H1 (cell line): ENCODE data around the gene RTN4RL1. TPM values are rescaled to one million over a fixed set of nuclear protein-coding genes. Genes with fewer than 3 reads are reported as not detected.

Experiments used
- CTCF ChIA-PET: fragments of 300-600 bp; sonication (Branson Sonifier 250); formaldehyde crosslinking; loops from one replicate; lab custom pipeline; 2021; ENCODE audit not compliant: partially characterized antibody; lab: Charles Lee
- POLR2A ChIA-PET: fragments of 300-600 bp; sonication (Branson Sonifier 250); formaldehyde crosslinking; loops from one replicate; lab custom pipeline; 2021; ENCODE audit warnings: inconsistent platforms; ENCODE audit not compliant: partially characterized antibody; lab: Charles Lee
- DNase-seq, 2 experiments: peaks; one replicate each; pipeline versions ENCODE4 v3.0.0 to v3.0.0-alpha.2; 2010 to 2022; ENCODE audit warnings: low spot score in 2 of 2, low read depth in 1 of 2, mixed read lengths in 1 of 2
- FAIRE-seq: peaks from 2 replicates; lab custom pipeline; 2011; peaks lifted over from hg19 to GRCh38; lab: Jason Lieb, UNC
- H2AFZ ChIP-seq: 2 replicates; pipeline ENCODE4 v1.8.1; 2012; ENCODE audit warnings: low read length, inconsistent platforms
- H2AK5ac ChIP-seq: 2 replicates; pipeline ENCODE4 v1.6.1; 2013; ENCODE audit warnings: low read depth, low read length
- H2BK120ac ChIP-seq: replicated peaks from 2 replicates; pipeline ENCODE3; 2013; ENCODE audit warnings: low read depth, low read length, inconsistent platforms
- H2BK12ac ChIP-seq: 2 replicates; pipeline ENCODE4 v1.6.1; 2013; ENCODE audit warnings: low read depth, low read length
- H2BK15ac ChIP-seq: 2 replicates; pipeline ENCODE4 v1.6.1; 2013; ENCODE audit warnings: low read length
- H2BK20ac ChIP-seq: 2 replicates; pipeline ENCODE4 v1.6.1; 2013; ENCODE audit warnings: low read length
- H2BK5ac ChIP-seq: 2 replicates; pipeline ENCODE4 v1.6.1; 2013; ENCODE audit warnings: low read depth, low read length
- H3K14ac ChIP-seq: 2 replicates; pipeline ENCODE4 v1.6.1; 2013; ENCODE audit warnings: inconsistent platforms; ENCODE audit not compliant: insufficient read length
- H3K18ac ChIP-seq: 2 replicates; pipeline ENCODE4 v1.6.1; 2013; ENCODE audit warnings: low read length; ENCODE audit errors: extremely low read depth
- H3K23ac ChIP-seq: 2 replicates; pipeline ENCODE4 v1.6.1; 2013; ENCODE audit warnings: inconsistent platforms; ENCODE audit not compliant: insufficient read length
- H3K23me2 ChIP-seq: 2 replicates; pipeline ENCODE4 v1.6.1; 2013; ENCODE audit warnings: low read depth, low read length
- H3K27ac ChIP-seq: 2 replicates; pipeline ENCODE4 v1.6.1; 2011; ENCODE audit warnings: low read depth, low read length, inconsistent platforms
- H3K27me3 ChIP-seq, 4 experiments: replicated peaks in 1 of 4; 1 replicate in 1 of 4; 2 replicates in 3 of 4; pipeline versions ENCODE4 v1.6.1 to v1.8.1; 2011 to 2013; ENCODE audit warnings: low read length in 3 of 4, mild to moderate bottlenecking in 3 of 4, inconsistent platforms in 2 of 4, mixed read lengths in 2 of 4, moderate library complexity in 1 of 4; ENCODE audit not compliant: control insufficient read depth in 3 of 4, insufficient read depth in 3 of 4; ENCODE audit errors: extremely low read depth in 1 of 4
- H3K36me3 ChIP-seq, 4 experiments: 2 replicates each; pipeline versions ENCODE4 v1.6.1 to v1.8.1; 2011 to 2013; ENCODE audit warnings: mild to moderate bottlenecking in 4 of 4, low read length in 3 of 4, moderate library complexity in 2 of 4, control low read depth in 1 of 4, inconsistent platforms in 1 of 4; ENCODE audit not compliant: insufficient read depth in 4 of 4, control insufficient read depth in 2 of 4
- H3K4ac ChIP-seq: replicated peaks from 2 replicates; pipeline ENCODE3; 2013; ENCODE audit warnings: low read length, low read depth, mixed read lengths, inconsistent platforms; ENCODE audit not compliant: insufficient read length
- H3K4me1 ChIP-seq, 4 experiments: replicated peaks in 1 of 4; 1 replicate in 1 of 4; 2 replicates in 3 of 4; pipeline versions ENCODE4 v1.6.1 to v1.8.1; 2011 to 2013; ENCODE audit warnings: low read length in 3 of 4, inconsistent platforms in 2 of 4, mixed read lengths in 1 of 4; ENCODE audit not compliant: insufficient read depth in 4 of 4, control insufficient read depth in 3 of 4
- H3K4me2 ChIP-seq, 2 experiments: 2 replicates each; pipeline versions ENCODE4 v1.6.1 to v1.8.1; 2011 to 2013; ENCODE audit warnings: low read depth in 2 of 2, low read length in 2 of 2, control low read depth in 1 of 2, inconsistent platforms in 1 of 2, mild to moderate bottlenecking in 1 of 2; ENCODE audit not compliant: insufficient read depth in 1 of 2
- H3K4me3 ChIP-seq, 4 experiments: fragments of 200-600, 300-600 bp in 1 of 4; sonication (generic), shearing (Covaris generic), sonication (Bioruptor Twin) in 1 of 4; 2 replicates each; pipeline versions ENCODE4 v1.5.1 to v1.8.1; 2011 to 2016; ENCODE audit warnings: low read length in 4 of 4, low read depth in 3 of 4, control low read depth in 2 of 4, inconsistent platforms in 2 of 4, mild to moderate bottlenecking in 2 of 4, mixed read lengths in 1 of 4, moderate library complexity in 1 of 4; ENCODE audit not compliant: insufficient read depth in 2 of 4; ENCODE audit errors: extremely low read depth in 1 of 4
- H3K56ac ChIP-seq: replicated peaks from 2 replicates; pipeline ENCODE3; 2013; ENCODE audit warnings: low read depth, mild to moderate bottlenecking, mixed read lengths, low read length, inconsistent platforms; ENCODE audit not compliant: insufficient read length
- H3K79me1 ChIP-seq: 2 replicates; pipeline ENCODE4 v1.6.1; 2013; ENCODE audit warnings: low read depth, low read length, control low read depth
- H3K79me2 ChIP-seq, 2 experiments: 2 replicates each; pipeline versions ENCODE4 v1.6.1 to v1.8.1; 2012 to 2013; ENCODE audit warnings: low read length in 2 of 2, mild to moderate bottlenecking in 2 of 2, inconsistent platforms in 1 of 2; ENCODE audit not compliant: insufficient read depth in 2 of 2, control insufficient read depth in 1 of 2
- H3K9ac ChIP-seq, 4 experiments: replicated peaks in 1 of 4; 1 replicate in 1 of 4; 2 replicates in 3 of 4; pipeline versions ENCODE4 v1.6.1 to v1.8.1; 2011 to 2013; ENCODE audit warnings: low read depth in 3 of 4, low read length in 3 of 4, control low read depth in 2 of 4, mild to moderate bottlenecking in 2 of 4, moderate library complexity in 2 of 4, inconsistent platforms in 1 of 4; ENCODE audit errors: extremely low read depth in 1 of 4
- H3K9me3 ChIP-seq, 2 experiments: 2 replicates each; pipeline versions ENCODE4 v1.6.1 to v1.8.1; 2012 to 2013; ENCODE audit warnings: mild to moderate bottlenecking in 2 of 2, moderate library complexity in 2 of 2, control low read depth in 1 of 2, inconsistent platforms in 1 of 2, low read depth in 1 of 2, low read length in 1 of 2, mixed read lengths in 1 of 2; ENCODE audit not compliant: insufficient read depth in 2 of 2
- H4K20me1 ChIP-seq, 2 experiments: replicated peaks in 1 of 2; 2 replicates each; pipeline versions ENCODE3 to v1.8.1; 2011 to 2013; ENCODE audit warnings: inconsistent platforms in 2 of 2, low read length in 2 of 2, mild to moderate bottlenecking in 1 of 2; ENCODE audit not compliant: insufficient read depth in 2 of 2, control insufficient read depth in 1 of 2
- H4K5ac ChIP-seq: 2 replicates; pipeline ENCODE4 v1.6.1; 2013; ENCODE audit warnings: low read length, low read depth, mixed read lengths, inconsistent platforms; ENCODE audit not compliant: insufficient read length
- H4K8ac ChIP-seq: 2 replicates; pipeline ENCODE4 v1.8.0; 2013; ENCODE audit warnings: mild to moderate bottlenecking, moderate library complexity, low read length, inconsistent platforms; ENCODE audit not compliant: insufficient read depth; ENCODE audit errors: extremely low read depth
- H4K91ac ChIP-seq: replicated peaks from 2 replicates; pipeline ENCODE3; 2013; ENCODE audit warnings: low read length, mixed read lengths, inconsistent platforms; ENCODE audit not compliant: insufficient read length
- ASH2L ChIP-seq: fragments of 200-600, 300-600 bp; sonication (generic); IDR thresholded peaks from one replicate; pipeline ENCODE4 v1.7.1; 2017; ENCODE audit warnings: low read length
- BRCA1 ChIP-seq: IDR thresholded peaks from 2 replicates; pipeline ENCODE4 v1.6.1; 2012; ENCODE audit warnings: low read depth, low read length, improper control_type of control experiment
- CEBPB ChIP-seq: IDR thresholded peaks from 2 replicates; pipeline ENCODE4 v1.6.1; 2012; ENCODE audit warnings: low read depth, low read length
- GTF2F1 ChIP-seq: IDR thresholded peaks from 2 replicates; pipeline ENCODE4 v1.6.1; 2012; ENCODE audit warnings: low read depth, low read length, improper control_type of control experiment, borderline replicate concordance
- HDAC6 ChIP-seq: IDR thresholded peaks from one replicate; pipeline ENCODE4 v1.7.1; 2012; ENCODE audit warnings: low read depth, mild to moderate bottlenecking, inconsistent platforms, low read length, moderate library complexity
- JUND ChIP-seq: IDR thresholded peaks from 2 replicates; pipeline ENCODE4 v1.6.1; 2011; ENCODE audit warnings: mild to moderate bottlenecking, improper control_type of control experiment, low read length
- KDM1A ChIP-seq: fragments of 200-600, 300-600 bp; sonication (generic); IDR thresholded peaks from 2 replicates; pipeline ENCODE4 v1.7.1; 2016; ENCODE audit warnings: mild to moderate bottlenecking, low read length, borderline replicate concordance
- NANOG ChIP-seq: IDR thresholded peaks from 2 replicates; pipeline ENCODE4 v1.6.1; 2011; ENCODE audit warnings: low read length, low read depth, mild to moderate bottlenecking, inconsistent platforms; ENCODE audit not compliant: insufficient read depth, poor library complexity, severe bottlenecking
- PHF8 ChIP-seq: fragments of 200-600 bp; sonication (generic); conservative IDR thresholded peaks from 2 replicates; pipeline ENCODE4 v1.7.1; 2012; ENCODE audit warnings: low read depth, mild to moderate bottlenecking, inconsistent platforms, low read length, moderate library complexity
- SIN3A ChIP-seq, 2 experiments: IDR thresholded peaks in 1 of 2; conservative IDR thresholded peaks in 1 of 2; 2 replicates each; pipeline ENCODE4 v1.6.1; 2011 to 2012; ENCODE audit warnings: low read length in 2 of 2, improper control_type of control experiment in 1 of 2, low read depth in 1 of 2, mild to moderate bottlenecking in 1 of 2
- ZNF274 ChIP-seq: IDR thresholded peaks from 2 replicates; pipeline ENCODE4 v1.7.0; 2012; ENCODE audit warnings: low read length, borderline replicate concordance; ENCODE audit errors: extremely low read depth
- WGBS, 2 experiments: shearing (Covaris generic) in 1 of 2; methylation state at CpG; one replicate each; pipeline versions ENCODE4 v1.1.6 to v1.1.7; 2013 to 2015; ENCODE audit warnings: low lambda C conversion rate in 2 of 2, mixed read lengths in 2 of 2, inconsistent platforms in 1 of 2, low coverage in 1 of 2, missing lambda C conversion rate in 1 of 2; ENCODE audit not compliant: insufficient replicate concordance in 2 of 2, insufficient coverage in 1 of 2, insufficient read length in 1 of 2; ENCODE audit errors: extremely low coverage in 1 of 2, missing lambda C conversion rate in 1 of 2; 5-methylcytosine and 5-hydroxymethylcytosine counted together
- polyA plus RNA-seq, 7 experiments: library from polyadenylated mRNA; depleted of rRNA in 3 of 7; stranded (reverse) in 5 of 7; unstranded in 2 of 7; fragments of >200 nt in 5 of 7; fragments of 200-250 nt in 2 of 7; gene quantifications; 1 replicate in 5 of 7; 2 replicates in 1 of 7; 4 replicates in 1 of 7; pipeline versions ENCODE4 v1.2.1 to v1.2.3, GENCODE V29; 2011 to 2013; ENCODE audit warnings: missing spikeins in 2 of 7, mixed read lengths in 2 of 7
- total RNA-seq: library from RNA; stranded (reverse); fragmentation: NEBNext Ultra II Directional; extraction: Animal tissue kit (Norgen Biotek cat#: 25700); gene quantifications from 2 replicates; pipeline ENCODE4 v1.2.1, GENCODE V29; 2021
- TF ChIP-seq, protein P1 (sequence below), 3 experiments: IDR thresholded peaks; 1 replicate in 2 of 3; 2 replicates in 1 of 3; pipeline versions ENCODE4 v1.5.1 to v1.6.1; 2011; ENCODE audit warnings: low read length in 3 of 3, mild to moderate bottlenecking in 3 of 3, inconsistent platforms in 2 of 3, low read depth in 1 of 3, moderate library complexity in 1 of 3; ENCODE audit not compliant: insufficient read depth in 1 of 3; ENCODE audit errors: control extremely low read depth in 1 of 3

Gene RTN4RL1
- total and polyA plus RNA-seq, 2 of the 8 experiments (the other 6 are each of a cell fraction or from before 2014, with no cell fraction given), result 0.09 TPM; not detected in 1

DNA sequence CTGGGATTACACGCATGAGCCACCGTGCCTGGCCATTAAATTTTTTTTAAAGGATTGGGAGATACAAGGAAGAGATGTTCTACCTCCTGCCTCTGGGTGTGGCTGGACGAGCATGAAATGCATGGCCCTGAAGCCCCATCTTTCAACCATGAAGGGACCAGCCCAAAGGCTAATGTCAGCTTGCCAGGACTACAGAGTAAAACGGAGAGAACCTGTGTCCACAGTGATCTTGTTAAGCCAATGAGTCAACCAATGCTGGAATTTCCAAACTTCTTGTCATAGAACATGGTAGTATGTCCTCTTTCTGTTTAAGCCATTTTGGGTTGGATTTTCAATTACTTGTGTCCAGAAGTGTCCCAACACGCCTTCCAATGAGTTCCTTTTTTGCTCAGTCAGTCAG lies 71.3 kb downstream of the RTN4RL1 start:
- Histone ChIP-seq H3K27me3 (no peaks in the 10 kb centered on the region), H3K9ac (no peak overlapping the region), H3K79me1 (no peaks in the 10 kb centered on the region), H3K4ac (no peak overlapping the region), H4K20me1 (peaks cover 0 to 2% of the 10 kb centered on the region in 2 experiments), H3K9me3 (no peaks in the 10 kb centered on the region), H2BK15ac (no peak overlapping the region), H3K18ac (no peak overlapping the region), H2BK5ac (no peak overlapping the region), H4K91ac (no peak overlapping the region), H3K79me2 (no peaks in the 10 kb centered on the region), H2BK120ac (no peak overlapping the region), H3K36me3 (no peaks in the 10 kb centered on the region), H3K23me2 (no peaks in the 10 kb centered on the region), H4K8ac (no peak overlapping the region), H2BK20ac (no peak overlapping the region), H3K4me3 (no peak overlapping the region), H4K5ac (no peak overlapping the region), H2AK5ac (no peak overlapping the region), H3K4me1 (0 out of 7 replicates have a peak, but pooled peaks cover 0 to 2% (median 0%) of the 10 kb centered on the region in 4 experiments), H3K27ac (no peak overlapping the region), H3K56ac (no peak overlapping the region), H2AFZ (no peak overlapping the region), H3K14ac (no peak overlapping the region), H3K23ac (no peak overlapping the region), H2BK12ac (no peak overlapping the region), H3K4me2 (no peak overlapping the region)
- FAIRE-seq (no peak), DNase-seq (no peak)
- WGBS, 2 experiments, result 85% methylated on average over 5 of the region's 5 CpGs; no CpG with 5 or more reads in 1 of the 2 experiments
- POLR2A ChIA-PET, result no interaction called here
- CTCF ChIA-PET, result interaction anchor here (1.1 to 1.2 kb wide), 2 partner anchors 14 to 130 kb away, joined by 3 read pairs; no protein-coding TSS in a partner anchor
- no peak for TF ChIP-seq PHF8
- no peak for TF ChIP-seq JUND
- TF ChIP-seq HDAC6, result no peak
- no peak for TF ChIP-seq KDM1A
- no peak for TF ChIP-seq ZNF274
- TF ChIP-seq, protein P1, sequence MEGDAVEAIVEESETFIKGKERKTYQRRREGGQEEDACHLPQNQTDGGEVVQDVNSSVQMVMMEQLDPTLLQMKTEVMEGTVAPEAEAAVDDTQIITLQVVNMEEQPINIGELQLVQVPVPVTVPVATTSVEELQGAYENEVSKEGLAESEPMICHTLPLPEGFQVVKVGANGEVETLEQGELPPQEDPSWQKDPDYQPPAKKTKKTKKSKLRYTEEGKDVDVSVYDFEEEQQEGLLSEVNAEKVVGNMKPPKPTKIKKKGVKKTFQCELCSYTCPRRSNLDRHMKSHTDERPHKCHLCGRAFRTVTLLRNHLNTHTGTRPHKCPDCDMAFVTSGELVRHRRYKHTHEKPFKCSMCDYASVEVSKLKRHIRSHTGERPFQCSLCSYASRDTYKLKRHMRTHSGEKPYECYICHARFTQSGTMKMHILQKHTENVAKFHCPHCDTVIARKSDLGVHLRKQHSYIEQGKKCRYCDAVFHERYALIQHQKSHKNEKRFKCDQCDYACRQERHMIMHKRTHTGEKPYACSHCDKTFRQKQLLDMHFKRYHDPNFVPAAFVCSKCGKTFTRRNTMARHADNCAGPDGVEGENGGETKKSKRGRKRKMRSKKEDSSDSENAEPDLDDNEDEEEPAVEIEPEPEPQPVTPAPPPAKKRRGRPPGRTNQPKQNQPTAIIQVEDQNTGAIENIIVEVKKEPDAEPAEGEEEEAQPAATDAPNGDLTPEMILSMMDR (IDR thresholded peaks at IDR 0.05; ENCODE audit: control extremely low read depth in 1 of 3, insufficient read depth in 1 of 3, low read depth in 1 of 3, low read length in 3 of 3), result no peak
- TF ChIP-seq GTF2F1, result no peak
- no peak for TF ChIP-seq ASH2L
- TF ChIP-seq NANOG, result no peak
- no peak for TF ChIP-seq CEBPB
- no peak for TF ChIP-seq SIN3A (conservative IDR thresholded peaks at IDR 0.05 in 1 of 2, IDR thresholded peaks at IDR 0.05 in 1 of 2; ENCODE audit: low read depth in 1 of 2, low read length in 2 of 2)
- TF ChIP-seq BRCA1, result no peak
